CD14-positive monocyte (primary cell): ENCODE data around the gene ZNF768. TPM values are rescaled to one million over a fixed set of nuclear protein-coding genes. Genes with fewer than 3 reads are reported as not detected.
A peak's percentile ranks its signal among the peaks of the same experiment; 100 is the strongest.

Source experiments
- DNase-seq, 3 donors: peaks; one replicate each; pipeline ENCODE4 v3.0.0-alpha.2; 2011 to 2022
- H2AFZ ChIP-seq: 2 replicates; pipeline ENCODE4 v1.6.0; 2012; ENCODE audit warnings: mild to moderate bottlenecking, low read depth, low read length, inconsistent platforms; ENCODE audit not compliant: insufficient read depth, poor library complexity, severe bottlenecking
- H3K27ac ChIP-seq, 2 donors: 1 replicate in 1 of 2; 2 replicates in 1 of 2; pipeline ENCODE4 v1.5.1; 2012 to 2013; ENCODE audit warnings: low read length in 2 of 2, control low read depth in 1 of 2, inconsistent platforms in 1 of 2, low read depth in 1 of 2, mild to moderate bottlenecking in 1 of 2
- H3K27me3 ChIP-seq, 2 donors: one replicate each; pipeline versions ENCODE4 v1.6.0 to v1.6.1; 2011 to 2013; ENCODE audit warnings: low read length in 2 of 2; ENCODE audit not compliant: control insufficient read depth in 2 of 2, insufficient read depth in 2 of 2
- H3K36me3 ChIP-seq, 2 donors: replicated peaks in 1 of 2; 1 replicate in 1 of 2; 2 replicates in 1 of 2; pipeline versions ENCODE4 v1.5.1 to v1.6.1; 2012 to 2013; ENCODE audit warnings: low read length in 2 of 2, control low read depth in 1 of 2, inconsistent platforms in 1 of 2, mild to moderate bottlenecking in 1 of 2; ENCODE audit not compliant: insufficient read depth in 2 of 2, control insufficient read depth in 1 of 2
- H3K4me1 ChIP-seq, 2 donors: 1 replicate in 1 of 2; 2 replicates in 1 of 2; pipeline versions ENCODE4 v1.5.1 to v1.6.1; 2012 to 2013; ENCODE audit warnings: low read length in 2 of 2, control low read depth in 1 of 2, inconsistent platforms in 1 of 2, mild to moderate bottlenecking in 1 of 2, moderate library complexity in 1 of 2; ENCODE audit not compliant: insufficient read depth in 2 of 2, control insufficient read depth in 1 of 2
- H3K4me2 ChIP-seq: replicated peaks from 2 replicates; pipeline ENCODE3; 2012; ENCODE audit warnings: low read length, moderate library complexity, mild to moderate bottlenecking; ENCODE audit not compliant: poor library complexity, severe bottlenecking; ENCODE audit errors: extremely low read depth
- H3K4me3 ChIP-seq, 3 experiments: fragments of 200-600 bp in 1 of 3; sonication (generic) in 1 of 3; replicated peaks in 1 of 3; 1 replicate in 2 of 3; 2 replicates in 1 of 3; pipeline ENCODE4 v1.5.1; 2011 to 2013; ENCODE audit warnings: low read length in 3 of 3, mild to moderate bottlenecking in 3 of 3, control low read depth in 2 of 3, low read depth in 2 of 3, inconsistent platforms in 1 of 3, moderate library complexity in 1 of 3
- H3K79me2 ChIP-seq: 2 replicates; pipeline ENCODE4 v1.6.0; 2012; ENCODE audit warnings: mild to moderate bottlenecking, control low read depth, inconsistent platforms, low read length, moderate library complexity; ENCODE audit not compliant: insufficient read depth
- H3K9ac ChIP-seq: 2 replicates; pipeline ENCODE4 v1.6.0; 2017; ENCODE audit warnings: low read length, mild to moderate bottlenecking; ENCODE audit not compliant: insufficient read depth, poor library complexity, severe bottlenecking
- H3K9me3 ChIP-seq, 2 donors: replicated peaks in 1 of 2; 1 replicate in 1 of 2; 2 replicates in 1 of 2; pipeline versions ENCODE4 v1.5.1 to v1.6.1; 2012 to 2013; ENCODE audit warnings: low read length in 2 of 2, control low read depth in 1 of 2; ENCODE audit not compliant: control insufficient read depth in 1 of 2, insufficient read depth in 1 of 2
- H4K20me1 ChIP-seq: 2 replicates; pipeline ENCODE4 v1.6.0; 2012; ENCODE audit warnings: mild to moderate bottlenecking, low read length, control low read depth, moderate library complexity; ENCODE audit not compliant: insufficient read depth
- H3K27ac Mint-ChIP-seq, 7 donors: one replicate each; pipeline ENCODE4 v1.8.0; 2020; ENCODE audit warnings: mild to moderate bottlenecking in 7 of 7, mixed read lengths in 7 of 7, moderate library complexity in 6 of 7, inconsistent platforms in 2 of 7
- H3K27me3 Mint-ChIP-seq, 3 donors: one replicate each; pipeline ENCODE4 v1.8.0; 2021 to 2022; ENCODE audit warnings: low read depth in 3 of 3, mild to moderate bottlenecking in 3 of 3, mixed read lengths in 3 of 3, moderate library complexity in 3 of 3, inconsistent platforms in 1 of 3
- H3K36me3 Mint-ChIP-seq, 2 donors: one replicate each; pipeline ENCODE4 v1.8.0; 2020; ENCODE audit warnings: mixed read lengths in 2 of 2, inconsistent platforms in 1 of 2, mild to moderate bottlenecking in 1 of 2
- H3K4me1 Mint-ChIP-seq: one replicate; pipeline ENCODE4 v1.8.0; 2020; ENCODE audit warnings: mild to moderate bottlenecking, mixed read lengths
- H3K4me3 Mint-ChIP-seq, 2 donors: one replicate each; pipeline ENCODE4 v1.8.0; 2020; ENCODE audit warnings: mild to moderate bottlenecking in 2 of 2, mixed read lengths in 2 of 2, moderate library complexity in 1 of 2
- H3K9me3 Mint-ChIP-seq, 7 donors: one replicate each; pipeline ENCODE4 v1.8.0; 2020 to 2022; ENCODE audit warnings: mixed read lengths in 7 of 7, mild to moderate bottlenecking in 6 of 7, moderate library complexity in 6 of 7, inconsistent platforms in 2 of 7
- CTCF ChIP-seq: fragments of 200-600 bp; IDR thresholded peaks from one replicate; pipeline ENCODE4 v1.8.0; 2022; ENCODE audit warnings: antibody characterized with exemption, mild to moderate bottlenecking
- WGBS: methylation state at CpG from one replicate; pipeline ENCODE4 v1.1.5; 2013; ENCODE audit warnings: missing lambda C conversion rate; ENCODE audit not compliant: insufficient coverage; 5-methylcytosine and 5-hydroxymethylcytosine counted together
- intact Hi-C, 2 donors: fragments of 100-400 bp; cut with micrococcal nuclease; formaldehyde crosslinking; loops; one replicate each; pipeline versions ENCODE4 v1.15.0 to v1.15.1; 2023
- polyA plus RNA-seq, 3 donors: library from polyadenylated mRNA; depleted of rRNA in 1 of 3; unstranded in 2 of 3; stranded (reverse) in 1 of 3; fragments of 300-500 nt in 2 of 3; fragments of >200 nt in 1 of 3; fragmentation: Illumina TruSeq in 2 of 3; gene quantifications; 1 replicate in 2 of 3; 2 replicates in 1 of 3; pipeline ENCODE4 v1.2.3, GENCODE V29; 2012 to 2021

ZNF768 gene
- polyA plus RNA-seq, 3 donors, result 2.8 to 13.4 (median 3.0) TPM

- Histone ChIP-seq H3K27ac (peak overlapping the region; percentile 8 to 28), H3K79me2 (peaks cover 4% of the 10 kb centered on the region), H2AFZ (peak overlapping the region; percentile 96), H3K4me1 (peaks cover 28 to 39% of the 10 kb centered on the region in 2 donors), H4K20me1 (peaks cover 28% of the 10 kb centered on the region), H3K36me3 (peaks cover 13 to 25% of the 10 kb centered on the region in 2 donors), H3K4me3 (peak overlapping the region; percentile 59 to 93 (median 74)), H3K9me3 (no peaks in the 10 kb centered on the region), H3K4me2 (peak overlapping the region; percentile 99), H3K9ac (peak overlapping the region; percentile 53), H3K27me3 (no peaks in the 10 kb centered on the region)
- intact Hi-C loops, result loop anchor here (2.0 to 5.0 kb wide), 5 partner anchors 33 to 87 kb away; partner anchors contain the start of genes ZNF785 (in 2 of the 2), SEPHS2 (in 1 of the 2), ZNF689 (in 1 of the 2) and ZNF764 (in 1 of the 2)
- peaks cover 0 to 2% (median 0%) of the 10 kb centered on the region in 7 donors for H3K9me3 Mint-ChIP-seq
- peaks cover 0 to 4% (median 0%) of the 10 kb centered on the region in 3 donors for H3K27me3 Mint-ChIP-seq
- no peak for TF ChIP-seq CTCF
- peaks cover 29% of the 10 kb centered on the region for H3K4me1 Mint-ChIP-seq
- peak in 2 of 3 donors; percentile 7 to 19 for DNase-seq
- H3K36me3 Mint-ChIP-seq, result peaks cover 20 to 24% of the 10 kb centered on the region in 2 donors
- peak overlapping the region; percentile 97 for H3K4me3 Mint-ChIP-seq
- WGBS, result 46% methylated on average over 4 of the region's 4 CpGs
- H3K27ac Mint-ChIP-seq, result peak overlapping the region; percentile 51 to 91 (median 72)
Measured at GRCh38 chr16:30525844-30526136, 576 bp downstream of the ZNF768 start.

GRCh38 chr16:30524575-30525568 lies 1.5 kb downstream of the ZNF768 start:
- H3K4me3 ChIP-seq, result no peak overlapping the region
- peaks cover 36% of the 10 kb centered on the region for H4K20me1 ChIP-seq
- H3K4me2 ChIP-seq, result no peak overlapping the region
- H3K4me3 Mint-ChIP-seq, result no peak overlapping the region
- H3K9ac ChIP-seq, result no peak overlapping the region
- H3K4me1 Mint-ChIP-seq, result peaks cover 27% of the 10 kb centered on the region
- H3K4me1 ChIP-seq, result peaks cover 28 to 39% of the 10 kb centered on the region in 2 donors
- no peaks in the 10 kb centered on the region for H3K79me2 ChIP-seq
- no peaks in the 10 kb centered on the region for H3K9me3 ChIP-seq
- no peak overlapping the region for H2AFZ ChIP-seq
- H3K36me3 Mint-ChIP-seq, result peaks cover 23 to 30% of the 10 kb centered on the region in 2 donors
- peaks cover 0 to 2% (median 0%) of the 10 kb centered on the region in 7 donors for H3K9me3 Mint-ChIP-seq
- H3K27ac ChIP-seq, result peak overlapping the region in 1 of 2 donors; percentile 8
- intact Hi-C loops, result loop anchor here (5.0 kb wide), 3 partner anchors 62 to 87 kb away; partner anchors contain the start of genes ZNF785 (in 2 of the 2) and ZNF689 (in 1 of the 2)
- no peak for TF ChIP-seq CTCF
- H3K27me3 Mint-ChIP-seq, result peaks cover 0 to 4% (median 0%) of the 10 kb centered on the region in 3 donors
- DNase-seq, result no peak
- H3K27ac Mint-ChIP-seq, result peak overlapping the region in 1 of 7 donors; percentile 56
- 98% methylated on average over 60 of the region's 60 CpGs for WGBS
- no peaks in the 10 kb centered on the region for H3K27me3 ChIP-seq
- peaks cover 20 to 29% of the 10 kb centered on the region in 2 donors for H3K36me3 ChIP-seq
